GM23338 (cell line): ENCODE measurements around the gene PTPRJ. TPM values are rescaled to one million over a fixed set of nuclear protein-coding genes. Genes with fewer than 3 reads are reported as not detected.

Source experiments
- ATAC-seq: fragments of 200-7000 bp; cut with Tn5 transposase; 3 replicates; pipeline ENCODE4 v1.9.1; 2020
- DNase-seq: peaks from one replicate; pipeline ENCODE4 v3.0.0-alpha.2; 2015; ENCODE audit warnings: low spot score
- H2AFZ ChIP-seq: fragments of 200-600 bp; sonication (generic); 2 replicates; pipeline ENCODE4 v1.8.0; 2016; ENCODE audit warnings: antibody characterized with exemption, mild to moderate bottlenecking, moderate library complexity
- H3F3A ChIP-seq: fragments of 200-600 bp; sonication (generic); replicated peaks from 2 replicates; pipeline ENCODE4 v1.8.0; 2017; ENCODE audit warnings: antibody characterized with exemption, mixed run types, low read depth
- H3K27ac ChIP-seq: fragments of 200-600 bp; sonication (generic); 2 replicates; pipeline ENCODE4 v1.6.1; 2016; ENCODE audit warnings: low read depth
- H3K27me3 ChIP-seq: fragments of 200-600 bp; sonication (generic); 2 replicates; pipeline ENCODE4 v1.8.0; 2016; ENCODE audit warnings: mild to moderate bottlenecking, mixed run types, moderate library complexity; ENCODE audit not compliant: insufficient read depth
- H3K36me3 ChIP-seq: fragments of 200-600 bp; sonication (generic); 2 replicates; pipeline ENCODE4 v1.8.0; 2016; ENCODE audit warnings: mild to moderate bottlenecking; ENCODE audit not compliant: insufficient read depth
- H3K4me1 ChIP-seq: fragments of 200-600 bp; sonication (generic); 2 replicates; pipeline ENCODE4 v1.8.0; 2016; ENCODE audit warnings: mild to moderate bottlenecking, moderate library complexity; ENCODE audit not compliant: insufficient read depth
- H3K4me2 ChIP-seq: fragments of 200-600 bp; sonication (generic); 2 replicates; pipeline ENCODE4 v1.7.1; 2017; ENCODE audit warnings: mixed run types
- H3K4me3 ChIP-seq: fragments of 200-600 bp; sonication (generic); 2 replicates; pipeline ENCODE4 v1.6.1; 2016; ENCODE audit warnings: mixed run types
- H3K79me2 ChIP-seq: fragments of 200-600 bp; sonication (generic); replicated peaks from 2 replicates; pipeline ENCODE4 v1.8.0; 2017; ENCODE audit warnings: mild to moderate bottlenecking; ENCODE audit not compliant: insufficient read depth
- H3K9me2 ChIP-seq: fragments of 200-600 bp; sonication (generic); 2 replicates; pipeline ENCODE4 v1.8.0; 2017; ENCODE audit not compliant: insufficient read depth
- H4K20me1 ChIP-seq: fragments of 200-600 bp; sonication (generic); replicated peaks from 2 replicates; pipeline ENCODE4 v1.8.0; 2017; ENCODE audit warnings: mild to moderate bottlenecking; ENCODE audit not compliant: insufficient read depth
- H3K27ac Mint-ChIP-seq: 2 replicates; pipeline ENCODE4 v1.8.0; 2020; ENCODE audit warnings: inconsistent platforms, mild to moderate bottlenecking, moderate library complexity, mixed read lengths
- H3K27me3 Mint-ChIP-seq: 3 replicates; pipeline ENCODE4 v1.8.0; 2022; ENCODE audit warnings: low read depth, mild to moderate bottlenecking, moderate library complexity, mixed read lengths, inconsistent platforms; ENCODE audit not compliant: insufficient read depth, poor library complexity
- H3K36me3 Mint-ChIP-seq: 3 replicates; pipeline ENCODE4 v1.8.0; 2021; ENCODE audit warnings: low read depth, mild to moderate bottlenecking, inconsistent platforms, moderate library complexity, mixed read lengths
- H3K4me1 Mint-ChIP-seq: 3 replicates; pipeline ENCODE4 v1.8.0; 2020; ENCODE audit warnings: mild to moderate bottlenecking, inconsistent platforms, mixed read lengths
- H3K4me3 Mint-ChIP-seq: 3 replicates; pipeline ENCODE4 v1.8.0; 2021; ENCODE audit warnings: moderate library complexity, mild to moderate bottlenecking, inconsistent platforms, mixed read lengths
- H3K9me3 Mint-ChIP-seq: 3 replicates; pipeline ENCODE4 v1.8.0; 2020; ENCODE audit warnings: moderate library complexity, mild to moderate bottlenecking, inconsistent platforms, mixed read lengths
- CREB1 ChIP-seq: fragments of 250-450 bp; sonication (Bioruptor Pico); IDR thresholded peaks from 2 replicates; pipeline ENCODE4 v1.5.0; 2020; ENCODE audit warnings: low read depth, mild to moderate bottlenecking, moderate library complexity
- EZH2 ChIP-seq: fragments of 200-600 bp; sonication (generic); IDR thresholded peaks from one replicate; pipeline ENCODE4 v1.8.0; 2017; ENCODE audit warnings: antibody characterized with exemption, mild to moderate bottlenecking, low read depth; ENCODE audit not compliant: unreplicated experiment
- EZH2phosphoT487 ChIP-seq: fragments of 200-600 bp; sonication (generic); IDR thresholded peaks from one replicate; pipeline ENCODE4 v1.8.1; 2018; ENCODE audit warnings: antibody characterized with exemption; ENCODE audit not compliant: unreplicated experiment
- JUNB ChIP-seq: IDR thresholded peaks from one replicate; pipeline ENCODE4 v1.6.1; 2016; ENCODE audit warnings: antibody characterized with exemption; ENCODE audit not compliant: unreplicated experiment
- NANOG ChIP-seq: IDR thresholded peaks from 2 replicates; pipeline ENCODE4 v1.6.1; 2016; ENCODE audit warnings: antibody characterized with exemption, borderline replicate concordance
- POLR2AphosphoS5 ChIP-seq: IDR thresholded peaks from 2 replicates; pipeline ENCODE4 v1.6.1; 2016; ENCODE audit warnings: antibody characterized with exemption, low read depth
- ZNF114 ChIP-seq: fragments of 250-450 bp; sonication (Bioruptor Pico); IDR thresholded peaks from 2 replicates; pipeline ENCODE4 v1.5.0; 2020; ENCODE audit warnings: mild to moderate bottlenecking, moderate library complexity
- ZNF331 ChIP-seq: fragments of 250-450 bp; sonication (Bioruptor Pico); IDR thresholded peaks from 2 replicates; pipeline ENCODE4 v1.5.0; 2020; ENCODE audit warnings: low read depth, mild to moderate bottlenecking, moderate library complexity
- polyA plus RNA-seq: library from polyadenylated mRNA; unstranded; fragments of >200 nt; fragmentation: Nextera tagmentation; extraction: Ambion mirVana; gene quantifications from 2 replicates; pipeline ENCODE4 v1.2.1, GENCODE V29; 2016
- total RNA-seq: library from RNA; depleted of rRNA; stranded (reverse); fragments of >200 nt; shearing (Covaris generic); gene quantifications from 2 replicates; pipeline ENCODE4 v1.2.3, GENCODE V29; 2014
- TF ChIP-seq, protein P1 (sequence below): IDR thresholded peaks from 2 replicates; pipeline ENCODE4 v1.6.1; 2016; ENCODE audit warnings: antibody characterized with exemption
- TF ChIP-seq, protein P2 (sequence below): IDR thresholded peaks from one replicate; pipeline ENCODE4 v1.6.1; 2018; ENCODE audit warnings: antibody characterized with exemption; ENCODE audit not compliant: unreplicated experiment

Gene PTPRJ
- total and polyA plus RNA-seq, 2 experiments from 2014 or later: 4.2 to 16.0 TPM

DNA sequence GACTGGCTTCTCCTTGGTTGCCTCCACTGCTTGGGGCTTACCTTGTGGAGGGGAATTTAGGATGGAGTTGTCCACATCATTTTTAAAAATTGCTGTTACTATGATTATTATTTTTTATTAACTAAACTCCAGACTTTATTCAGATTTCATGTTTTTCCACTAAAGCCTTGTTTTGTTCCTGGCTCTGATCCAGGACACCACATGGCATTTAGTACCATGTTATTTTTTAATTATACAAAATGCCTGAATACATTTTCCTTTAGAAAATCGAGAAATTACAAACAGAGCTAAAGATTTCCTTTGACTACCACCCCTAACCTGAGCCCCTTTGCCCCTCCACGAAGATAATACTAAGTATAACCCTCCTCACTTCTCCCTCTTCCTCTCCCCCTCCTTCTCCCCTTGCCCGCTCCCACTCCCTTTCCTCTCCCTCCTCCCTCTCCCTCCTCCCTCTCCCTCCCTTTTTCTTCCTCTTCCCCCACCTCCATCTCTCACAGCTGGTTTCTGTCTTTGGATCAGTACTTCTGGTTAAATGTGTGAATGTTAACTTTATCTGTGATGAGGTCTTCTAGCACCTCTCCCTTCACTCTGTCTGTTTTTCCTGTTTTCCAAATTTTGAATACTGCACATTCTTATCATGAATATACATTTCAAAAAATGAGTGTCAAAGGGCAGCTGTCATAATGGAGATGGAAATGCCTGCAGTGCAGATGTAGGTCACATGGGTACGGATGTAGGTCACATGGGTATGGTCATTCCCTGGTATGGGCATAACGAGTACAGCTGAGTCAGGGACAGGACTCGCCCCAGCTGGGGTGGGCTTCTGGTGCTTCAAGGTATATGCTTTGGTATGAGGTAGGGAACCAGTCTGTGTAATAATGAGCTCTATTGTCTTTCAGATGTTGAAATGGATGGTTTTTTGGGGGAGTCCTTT lies 181.9 kb downstream of the PTPRJ start:
- Histone ChIP-seq H3K9me2 (no peaks in the 10 kb centered on the region), H3K4me2 (no peak overlapping the region), H2AFZ (no peak overlapping the region), H4K20me1 (peaks cover 6% of the 10 kb centered on the region; the same call in 1 of the 2 replicates), H3K27me3 (no peaks in the 10 kb centered on the region), H3F3A (no peaks in the 10 kb centered on the region), H3K79me2 (no peaks in the 10 kb centered on the region), H3K27ac (no peak overlapping the region), H3K4me3 (no peak overlapping the region), H3K36me3 (no peaks in the 10 kb centered on the region), H3K4me1 (0 out of 2 replicates have a peak, but pooled peaks cover 4% of the 10 kb centered on the region)
- TF ChIP-seq, protein P1, sequence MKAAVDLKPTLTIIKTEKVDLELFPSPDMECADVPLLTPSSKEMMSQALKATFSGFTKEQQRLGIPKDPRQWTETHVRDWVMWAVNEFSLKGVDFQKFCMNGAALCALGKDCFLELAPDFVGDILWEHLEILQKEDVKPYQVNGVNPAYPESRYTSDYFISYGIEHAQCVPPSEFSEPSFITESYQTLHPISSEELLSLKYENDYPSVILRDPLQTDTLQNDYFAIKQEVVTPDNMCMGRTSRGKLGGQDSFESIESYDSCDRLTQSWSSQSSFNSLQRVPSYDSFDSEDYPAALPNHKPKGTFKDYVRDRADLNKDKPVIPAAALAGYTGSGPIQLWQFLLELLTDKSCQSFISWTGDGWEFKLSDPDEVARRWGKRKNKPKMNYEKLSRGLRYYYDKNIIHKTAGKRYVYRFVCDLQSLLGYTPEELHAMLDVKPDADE: no peak
- TF ChIP-seq ZNF331: no peak
- DNase-seq: peak; percentile 3
- peaks cover 8% of the 10 kb centered on the region; the same call in 1 of the 3 replicates for H3K4me1 Mint-ChIP-seq
- ATAC-seq: no peak
- H3K4me3 Mint-ChIP-seq: no peak overlapping the region
- peak overlapping the region; percentile 50; the same call in 1 of the 2 replicates for H3K27ac Mint-ChIP-seq
- peaks cover 2% of the 10 kb centered on the region for H3K27me3 Mint-ChIP-seq
- peaks cover 17% of the 10 kb centered on the region for H3K36me3 Mint-ChIP-seq
- H3K9me3 Mint-ChIP-seq: no peaks in the 10 kb centered on the region

DNA sequence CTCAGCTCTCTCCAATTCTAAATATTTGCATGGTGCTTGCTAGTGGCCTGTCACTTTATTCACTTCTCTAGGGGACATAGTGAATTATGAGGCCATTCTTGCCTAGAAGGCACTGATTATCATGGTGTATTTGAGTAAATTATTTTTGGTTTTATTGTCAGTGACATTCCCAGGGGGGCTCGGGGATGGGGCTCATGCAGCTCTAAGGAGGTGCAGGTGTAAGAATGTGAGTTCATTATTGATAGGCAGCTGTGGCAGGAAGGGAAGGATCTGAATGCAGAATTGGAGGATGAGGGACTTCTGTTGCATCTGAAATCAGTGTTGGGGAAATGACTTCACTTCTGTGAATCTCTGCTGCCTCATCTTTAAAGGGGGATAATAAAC lies 182.5 kb downstream of the PTPRJ start:
- Mint-ChIP-seq H3K36me3 (peaks cover 14% of the 10 kb centered on the region), H3K4me1 (peaks cover 8% of the 10 kb centered on the region; the same call in 1 of the 3 replicates), H3K4me3 (no peak overlapping the region), H3K9me3 (no peaks in the 10 kb centered on the region), H3K27me3 (peaks cover 2% of the 10 kb centered on the region), H3K27ac (peak overlapping the region; percentile 50; the same call in 1 of the 2 replicates)
- H3K9me2 ChIP-seq: no peaks in the 10 kb centered on the region
- no peaks in the 10 kb centered on the region for H3F3A ChIP-seq
- no peak overlapping the region for H3K27ac ChIP-seq
- no peaks in the 10 kb centered on the region for H3K36me3 ChIP-seq
- no peaks in the 10 kb centered on the region for H3K79me2 ChIP-seq
- DNase-seq: no peak
- 0 out of 2 replicates have a peak, but pooled peaks cover 4% of the 10 kb centered on the region for H3K4me1 ChIP-seq
- H3K4me3 ChIP-seq: no peak overlapping the region
- ATAC-seq: no peak
- H4K20me1 ChIP-seq: peaks cover 6% of the 10 kb centered on the region; the same call in 1 of the 2 replicates
- H3K27me3 ChIP-seq: no peaks in the 10 kb centered on the region
- no peak overlapping the region for H3K4me2 ChIP-seq
- H2AFZ ChIP-seq: no peak overlapping the region
- TF ChIP-seq, protein P2, sequence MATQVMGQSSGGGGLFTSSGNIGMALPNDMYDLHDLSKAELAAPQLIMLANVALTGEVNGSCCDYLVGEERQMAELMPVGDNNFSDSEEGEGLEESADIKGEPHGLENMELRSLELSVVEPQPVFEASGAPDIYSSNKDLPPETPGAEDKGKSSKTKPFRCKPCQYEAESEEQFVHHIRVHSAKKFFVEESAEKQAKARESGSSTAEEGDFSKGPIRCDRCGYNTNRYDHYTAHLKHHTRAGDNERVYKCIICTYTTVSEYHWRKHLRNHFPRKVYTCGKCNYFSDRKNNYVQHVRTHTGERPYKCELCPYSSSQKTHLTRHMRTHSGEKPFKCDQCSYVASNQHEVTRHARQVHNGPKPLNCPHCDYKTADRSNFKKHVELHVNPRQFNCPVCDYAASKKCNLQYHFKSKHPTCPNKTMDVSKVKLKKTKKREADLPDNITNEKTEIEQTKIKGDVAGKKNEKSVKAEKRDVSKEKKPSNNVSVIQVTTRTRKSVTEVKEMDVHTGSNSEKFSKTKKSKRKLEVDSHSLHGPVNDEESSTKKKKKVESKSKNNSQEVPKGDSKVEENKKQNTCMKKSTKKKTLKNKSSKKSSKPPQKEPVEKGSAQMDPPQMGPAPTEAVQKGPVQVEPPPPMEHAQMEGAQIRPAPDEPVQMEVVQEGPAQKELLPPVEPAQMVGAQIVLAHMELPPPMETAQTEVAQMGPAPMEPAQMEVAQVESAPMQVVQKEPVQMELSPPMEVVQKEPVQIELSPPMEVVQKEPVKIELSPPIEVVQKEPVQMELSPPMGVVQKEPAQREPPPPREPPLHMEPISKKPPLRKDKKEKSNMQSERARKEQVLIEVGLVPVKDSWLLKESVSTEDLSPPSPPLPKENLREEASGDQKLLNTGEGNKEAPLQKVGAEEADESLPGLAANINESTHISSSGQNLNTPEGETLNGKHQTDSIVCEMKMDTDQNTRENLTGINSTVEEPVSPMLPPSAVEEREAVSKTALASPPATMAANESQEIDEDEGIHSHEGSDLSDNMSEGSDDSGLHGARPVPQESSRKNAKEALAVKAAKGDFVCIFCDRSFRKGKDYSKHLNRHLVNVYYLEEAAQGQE: no peak
- no peak for TF ChIP-seq POLR2AphosphoS5
- TF ChIP-seq ZNF114 (CRISPR knock-in tag): no peak
- no peak for TF ChIP-seq EZH2
- no peak for TF ChIP-seq CREB1 (CRISPR knock-in tag)
- no peak for TF ChIP-seq EZH2phosphoT487
- TF ChIP-seq NANOG: no peak
- no peak for TF ChIP-seq JUNB
